Neuronal stem cell (in vitro differentiated cells): ENCODE measurements around the gene MIOX.

Experiments
- DNase-seq: peaks from one replicate; pipeline ENCODE4 v3.0.0-alpha.2; 2013; ENCODE audit warnings: low spot score
- H2AFZ ChIP-seq: one replicate; pipeline ENCODE4 v1.6.1; 2013; ENCODE audit warnings: mild to moderate bottlenecking, low read length, inconsistent platforms
- H2AK5ac ChIP-seq: 2 replicates; pipeline ENCODE4 v1.6.1; 2013; ENCODE audit warnings: low read depth, mild to moderate bottlenecking, inconsistent platforms, low read length, moderate library complexity, mixed read lengths
- H2BK120ac ChIP-seq: 2 replicates; pipeline ENCODE4 v1.6.1; 2013; ENCODE audit warnings: low read depth, mild to moderate bottlenecking, inconsistent platforms, low read length, moderate library complexity, mixed read lengths
- H2BK12ac ChIP-seq: one replicate; pipeline ENCODE4 v1.6.1; 2013; ENCODE audit warnings: low read length, inconsistent platforms
- H2BK15ac ChIP-seq: 2 replicates; pipeline ENCODE4 v1.6.1; 2013; ENCODE audit warnings: mild to moderate bottlenecking, low read length, inconsistent platforms, mixed read lengths
- H2BK5ac ChIP-seq: one replicate; pipeline ENCODE4 v1.6.1; 2013; ENCODE audit warnings: inconsistent platforms, mild to moderate bottlenecking, low read length, moderate library complexity
- H3K14ac ChIP-seq: one replicate; pipeline ENCODE4 v1.6.1; 2013; ENCODE audit warnings: low read length, inconsistent platforms
- H3K18ac ChIP-seq: 2 replicates; pipeline ENCODE4 v1.6.1; 2013; ENCODE audit warnings: low read length, inconsistent platforms
- H3K23ac ChIP-seq: 2 replicates; pipeline ENCODE4 v1.6.1; 2013; ENCODE audit warnings: low read depth, mild to moderate bottlenecking, mixed read lengths, low read length, inconsistent platforms; ENCODE audit not compliant: poor library complexity
- H3K27ac ChIP-seq: replicated peaks from 3 replicates; pipeline ENCODE4 v1.5.1; 2013; ENCODE audit warnings: low read length, inconsistent platforms
- H3K27me3 ChIP-seq, 3 experiments: 2 replicates each; pipeline ENCODE4 v1.6.1; 2013; ENCODE audit warnings: low read length in 3 of 3, mild to moderate bottlenecking in 2 of 3, inconsistent platforms in 1 of 3, low read depth in 1 of 3, mixed read lengths in 1 of 3, moderate library complexity in 1 of 3; ENCODE audit not compliant: control insufficient read depth in 3 of 3, insufficient read depth in 3 of 3
- H3K36me3 ChIP-seq, 2 donors: replicated peaks in 1 of 2; 2 replicates each; pipeline ENCODE4 v1.6.1; 2013; ENCODE audit warnings: low read length in 2 of 2; ENCODE audit not compliant: control insufficient read depth in 2 of 2, insufficient read depth in 2 of 2
- H3K4ac ChIP-seq: 2 replicates; pipeline ENCODE4 v1.6.1; 2013; ENCODE audit warnings: inconsistent platforms, mild to moderate bottlenecking, low read length, moderate library complexity
- H3K4me1 ChIP-seq, 2 donors: 1 replicate in 1 of 2; 2 replicates in 1 of 2; pipeline ENCODE4 v1.6.1; 2013; ENCODE audit warnings: low read length in 2 of 2, low read depth in 1 of 2; ENCODE audit not compliant: control insufficient read depth in 2 of 2, insufficient read depth in 1 of 2
- H3K4me2 ChIP-seq: one replicate; pipeline ENCODE4 v1.6.1; 2013; ENCODE audit warnings: mild to moderate bottlenecking, low read length, inconsistent platforms; ENCODE audit not compliant: insufficient read depth, poor library complexity, severe bottlenecking
- H3K4me3 ChIP-seq, 2 donors: 2 replicates each; pipeline ENCODE4 v1.5.1; 2013; ENCODE audit warnings: low read length in 2 of 2, mild to moderate bottlenecking in 2 of 2, inconsistent platforms in 1 of 2, moderate library complexity in 1 of 2
- H3K79me1 ChIP-seq: one replicate; pipeline ENCODE4 v1.6.1; 2013; ENCODE audit warnings: low read depth, mild to moderate bottlenecking, inconsistent platforms, low read length, moderate library complexity
- H3K9ac ChIP-seq: one replicate; pipeline ENCODE4 v1.6.1; 2013; ENCODE audit warnings: mild to moderate bottlenecking, low read depth, low read length, inconsistent platforms; ENCODE audit not compliant: poor library complexity
- H3K9me3 ChIP-seq, 2 donors: replicated peaks in 1 of 2; 2 replicates each; pipeline versions ENCODE3 to v1.6.1; 2013; ENCODE audit warnings: low read length in 2 of 2, mild to moderate bottlenecking in 2 of 2, inconsistent platforms in 1 of 2, low read depth in 1 of 2, mixed read lengths in 1 of 2, moderate library complexity in 1 of 2; ENCODE audit not compliant: control insufficient read depth in 2 of 2, insufficient read depth in 1 of 2
- H4K8ac ChIP-seq: one replicate; pipeline ENCODE4 v1.6.1; 2013; ENCODE audit warnings: low read depth, mild to moderate bottlenecking, inconsistent platforms, low read length, moderate library complexity
- H4K91ac ChIP-seq: one replicate; pipeline ENCODE4 v1.6.1; 2013; ENCODE audit warnings: low read length, low read depth, mild to moderate bottlenecking, inconsistent platforms; ENCODE audit not compliant: poor library complexity
- WGBS, 2 donors: extraction: QIAGEN DNeasy Blood & Tissue Kit; methylation state at CpG; one replicate each; pipeline ENCODE4 v1.1.7; 2013; ENCODE audit warnings: missing lambda C conversion rate in 2 of 2, mixed read lengths in 1 of 2; ENCODE audit not compliant: insufficient read length in 2 of 2, insufficient replicate concordance in 1 of 2; ENCODE audit errors: extremely low coverage in 2 of 2; 5-methylcytosine and 5-hydroxymethylcytosine counted together

MIOX gene

DNA sequence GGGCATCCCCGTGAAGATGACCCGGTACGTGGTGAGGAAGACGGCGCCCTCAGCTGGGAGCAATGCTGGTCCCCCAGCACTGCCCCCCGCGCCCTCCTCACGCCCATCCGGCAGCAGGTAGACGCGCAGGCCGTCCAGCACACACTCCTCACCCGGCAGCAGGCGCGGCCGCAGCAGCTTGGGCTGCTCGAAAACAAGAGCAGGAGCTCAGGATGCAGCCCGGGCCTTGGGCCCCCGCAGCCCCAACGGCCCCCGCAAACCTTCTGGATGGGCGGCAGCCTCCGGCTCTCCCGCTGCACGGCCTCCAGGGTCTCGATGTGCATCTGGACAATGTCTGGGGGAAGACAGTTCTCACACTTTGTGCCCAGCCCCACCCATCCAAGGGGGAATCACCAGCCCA, 25.1 kb upstream of the MIOX start:
- Histone ChIP-seq H4K8ac (no peak overlapping the region), H3K27ac (no peak overlapping the region), H3K23ac (no peak overlapping the region), H3K27me3 (no peaks in the 10 kb centered on the region), H2BK5ac (no peak overlapping the region), H2BK120ac (no peak overlapping the region), H3K14ac (no peak overlapping the region), H2AK5ac (no peak overlapping the region), H3K79me1 (peaks cover 5% of the 10 kb centered on the region), H2BK15ac (no peak overlapping the region), H2AFZ (no peak overlapping the region), H2BK12ac (no peak overlapping the region), H3K4me1 (no peaks in the 10 kb centered on the region), H4K91ac (no peak overlapping the region), H3K18ac (no peak overlapping the region), H3K9me3 (no peaks in the 10 kb centered on the region), H3K4me2 (no peak overlapping the region), H3K9ac (peak overlapping the region; percentile 21), H3K4ac (no peak overlapping the region), H3K36me3 (peaks cover 78 to 98% of the 10 kb centered on the region in 2 donors), H3K4me3 (no peak overlapping the region)
- WGBS, 2 donors, result no CpG with 5 or more reads among the region's 26 CpGs
- DNase-seq, result no peak

DNA sequence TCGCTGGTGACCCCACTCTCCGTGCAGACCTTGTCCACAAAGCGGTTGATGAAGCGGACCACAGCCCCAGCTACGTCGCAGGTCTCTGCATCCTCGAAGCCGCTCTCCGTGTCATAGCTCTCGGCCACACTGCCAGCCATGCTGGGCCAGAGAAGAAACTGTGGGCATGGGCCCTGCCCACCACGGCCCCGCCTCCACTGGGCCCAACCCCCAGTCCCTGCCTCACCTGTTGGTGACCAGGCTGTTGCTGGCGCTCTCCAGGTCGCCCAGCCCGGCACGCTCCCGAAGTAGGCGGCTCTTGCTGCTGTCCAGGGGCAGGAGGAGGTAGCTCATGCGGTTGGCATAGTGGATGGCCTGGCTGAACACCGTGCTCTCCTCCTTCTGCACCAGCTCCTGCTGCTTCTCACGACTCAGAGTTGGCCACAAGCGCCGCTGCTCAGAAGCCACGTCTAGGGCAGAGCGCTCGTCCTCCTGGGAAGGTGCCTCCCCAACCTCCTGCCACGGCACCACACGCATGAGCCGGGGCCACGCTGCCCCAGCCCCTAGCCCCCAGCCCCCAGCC, 24.6 kb upstream of the MIOX start:
- Histone ChIP-seq H3K14ac (no peak overlapping the region), H3K4ac (no peak overlapping the region), H2BK5ac (no peak overlapping the region), H3K9me3 (no peaks in the 10 kb centered on the region), H3K4me1 (no peaks in the 10 kb centered on the region), H3K36me3 (peaks cover 81 to 98% of the 10 kb centered on the region in 2 donors), H2BK15ac (no peak overlapping the region), H2AK5ac (no peak overlapping the region), H3K4me2 (no peak overlapping the region), H3K4me3 (no peak overlapping the region), H4K8ac (no peak overlapping the region), H4K91ac (no peak overlapping the region), H3K23ac (no peak overlapping the region), H2BK12ac (no peak overlapping the region), H3K27me3 (no peaks in the 10 kb centered on the region), H3K18ac (no peak overlapping the region), H3K9ac (no peak overlapping the region), H2BK120ac (no peak overlapping the region), H3K27ac (no peak overlapping the region), H2AFZ (no peak overlapping the region), H3K79me1 (peaks cover 5% of the 10 kb centered on the region)
- no CpG with 5 or more reads among the region's 30 CpGs for WGBS, 2 donors
- no peak for DNase-seq

DNA sequence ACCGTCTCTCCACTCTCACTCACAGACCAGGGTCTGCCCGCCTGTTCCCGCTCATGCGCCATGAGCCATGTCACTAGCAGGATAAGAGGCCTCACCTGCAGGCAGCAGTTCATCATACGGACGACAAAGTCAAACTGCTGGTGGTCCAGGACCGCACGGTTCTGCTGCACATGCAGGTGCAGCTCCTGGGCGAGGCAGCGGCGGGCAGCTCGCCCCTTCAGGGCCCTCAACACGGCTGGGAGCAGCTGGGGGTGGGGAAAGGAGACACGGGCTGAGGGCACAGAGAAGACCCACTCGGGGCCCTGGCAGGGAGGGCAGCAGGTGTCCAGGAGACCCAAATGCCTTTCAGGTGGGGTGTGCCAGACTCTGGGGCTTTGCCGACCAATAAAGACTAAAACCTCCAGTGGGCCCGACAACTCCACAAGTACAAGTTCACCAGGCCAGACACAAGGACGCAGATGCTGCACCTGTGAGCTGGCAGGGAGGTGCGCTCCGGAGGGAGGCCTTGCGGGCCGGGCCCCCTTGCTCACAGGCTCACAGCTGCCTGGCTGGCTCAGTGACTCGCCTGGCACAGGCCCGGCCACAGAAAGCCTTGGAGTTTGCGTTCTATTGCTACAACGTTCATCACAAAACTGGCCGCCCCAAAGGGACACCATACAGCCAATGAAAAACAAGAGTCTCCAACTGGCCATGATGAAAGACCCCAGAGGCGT, 23.3 kb upstream of the MIOX start:
- Histone ChIP-seq H2BK12ac (no peak overlapping the region), H3K27ac (no peak overlapping the region), H3K4ac (no peak overlapping the region), H3K4me3 (no peak overlapping the region), H3K14ac (no peak overlapping the region), H3K9ac (no peak overlapping the region), H3K9me3 (no peaks in the 10 kb centered on the region), H3K27me3 (no peaks in the 10 kb centered on the region), H3K79me1 (peaks cover 15% of the 10 kb centered on the region), H3K4me2 (peak overlapping the region; percentile 24), H3K23ac (peak overlapping the region; percentile 55), H2AK5ac (no peak overlapping the region), H4K8ac (no peak overlapping the region), H3K18ac (no peak overlapping the region), H2BK120ac (no peak overlapping the region), H3K4me1 (no peaks in the 10 kb centered on the region), H3K36me3 (peaks cover 80 to 99% of the 10 kb centered on the region in 2 donors), H2AFZ (no peak overlapping the region), H4K91ac (no peak overlapping the region), H2BK15ac (no peak overlapping the region), H2BK5ac (no peak overlapping the region)
- WGBS, 2 donors, result no CpG with 5 or more reads among the region's 28 CpGs
- no peak for DNase-seq

DNA sequence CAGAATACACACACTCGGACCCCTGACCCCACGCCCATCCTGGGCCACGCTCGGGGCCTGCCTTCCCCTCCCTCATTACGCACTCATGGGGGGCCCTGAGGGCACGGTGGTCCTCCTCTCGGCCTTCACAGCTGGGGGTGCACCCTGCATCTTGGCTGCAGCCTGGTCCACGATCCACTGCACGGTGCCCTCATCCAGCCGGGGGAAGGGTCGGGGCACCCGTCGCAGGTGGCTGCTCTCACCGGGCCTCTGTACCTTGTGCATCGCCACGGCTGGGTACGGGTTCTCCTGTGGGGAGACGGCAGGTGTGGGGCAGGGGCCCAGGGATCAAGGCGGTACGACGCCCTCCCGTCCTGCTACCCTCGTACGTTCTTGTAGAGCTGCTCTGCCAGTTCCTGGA, 22.2 kb upstream of the MIOX start:
- WGBS, 2 donors, result no CpG with 5 or more reads among the region's 24 CpGs
- DNase-seq, result no peak
- no peaks in the 10 kb centered on the region for H3K27me3 ChIP-seq

More for the DNA sequence above, 22.2 kb upstream of the MIOX start:
- no peak overlapping the region for H3K4me2 ChIP-seq
- H3K18ac ChIP-seq, result no peak overlapping the region
- H3K27ac ChIP-seq, result no peak overlapping the region
- H2AFZ ChIP-seq, result no peak overlapping the region
- no peak overlapping the region for H3K4ac ChIP-seq
- no peak overlapping the region for H2BK12ac ChIP-seq
- no peak overlapping the region for H4K8ac ChIP-seq
- no peak overlapping the region for H3K4me3 ChIP-seq
- peak overlapping the region; percentile 79 for H4K91ac ChIP-seq
- peaks cover 70 to 88% of the 10 kb centered on the region in 2 donors for H3K36me3 ChIP-seq
- no peak overlapping the region for H2BK15ac ChIP-seq
- H3K4me1 ChIP-seq, result no peaks in the 10 kb centered on the region
- H2BK5ac ChIP-seq, result no peak overlapping the region
- peak overlapping the region; percentile 44 for H3K9ac ChIP-seq
- H2AK5ac ChIP-seq, result no peak overlapping the region
- H3K14ac ChIP-seq, result no peak overlapping the region
- H3K9me3 ChIP-seq, result no peaks in the 10 kb centered on the region
- H2BK120ac ChIP-seq, result no peak overlapping the region
- peaks cover 22% of the 10 kb centered on the region for H3K79me1 ChIP-seq
- no peak overlapping the region for H3K23ac ChIP-seq
